HG03575 (cell line): ENCODE measurements around the gene TMEM106B.
"Not testable (repeated sequence)": the region's sequence is repeated elsewhere in the genome, so short reads cannot be mapped to it uniquely, and the experiment has no call there.

ENCODE experiments used
- ATAC-seq: cut with Tn5 transposase; IDR thresholded peaks from one replicate; pipeline ENCODE4 v1.9.1; 2021; ENCODE audit not compliant: unreplicated experiment, insufficient number of reproducible peaks, low FRiP score; ENCODE audit errors: extremely low read depth

TMEM106B gene

GRCh38 chr7:12222889-12223579 is 11.9 kb downstream of the TMEM106B start:
- ATAC-seq: peak; percentile 88

GRCh38 chr7:12225017-12225416 is 13.9 kb downstream of the TMEM106B start:
- not testable (repeated sequence) for ATAC-seq

- no peak for ATAC-seq
Observed at GRCh38 chr7:12226756-12227155, 15.7 kb downstream of the TMEM106B start.

GRCh38 chr7:12228024-12228423 is 16.9 kb downstream of the TMEM106B start:
- no peak for ATAC-seq

- no peak for ATAC-seq
Observed at GRCh38 chr7:12229046-12229445, 18.0 kb downstream of the TMEM106B start.

- no peak for ATAC-seq
Observed at GRCh38 chr7:12231097-12231496, 20.0 kb downstream of the TMEM106B start.

GRCh38 chr7:12233175-12233574 is 22.1 kb downstream of the TMEM106B start:
- ATAC-seq: peak; percentile 72

GRCh38 chr7:12234334-12234865 is 23.3 kb downstream of the TMEM106B start:
- no peak for ATAC-seq

GRCh38 chr7:12235970-12236369 is 24.9 kb downstream of the TMEM106B start:
- ATAC-seq: no peak

- ATAC-seq: no peak
Observed at GRCh38 chr7:12237007-12237406, 25.9 kb downstream of the TMEM106B start.

GRCh38 chr7:12239806-12240205 is 28.7 kb downstream of the TMEM106B start:
- no peak for ATAC-seq

- ATAC-seq: no peak
Observed at GRCh38 chr7:12244129-12244528, 33.0 kb downstream of the TMEM106B start.

GRCh38 chr7:12244694-12245093 is 33.6 kb downstream of the TMEM106B start:
- ATAC-seq: no peak

GRCh38 chr7:12249706-12250105 is 38.6 kb downstream of the TMEM106B start:
- ATAC-seq: no peak

GRCh38 chr7:12250232-12250631 is 39.1 kb downstream of the TMEM106B start:
- ATAC-seq: no peak

- ATAC-seq: no peak
Observed at GRCh38 chr7:12256090-12256489, 45.0 kb downstream of the TMEM106B start.

GRCh38 chr7:12257582-12257981 is 46.5 kb downstream of the TMEM106B start:
- peak; percentile 100 for ATAC-seq

GRCh38 chr7:12258074-12258473 is 47.0 kb downstream of the TMEM106B start:
- no peak for ATAC-seq

GRCh38 chr7:12267542-12267941 is 56.4 kb downstream of the TMEM106B start:
- no peak for ATAC-seq

GRCh38 chr7:12269100-12269895 is 58.2 kb downstream of the TMEM106B start:
- no peak for ATAC-seq
